SK-N-MC (cell line): ENCODE measurements around the gene MTM1.

Source experiments
- EZH2 ChIP-seq: fragments of 200-600 bp; sonication (generic); IDR thresholded peaks from one replicate; pipeline ENCODE4 v1.6.1; 2017; ENCODE audit warnings: antibody characterized with exemption
- POLR2AphosphoS5 ChIP-seq: IDR thresholded peaks from 2 replicates; pipeline ENCODE4 v1.6.1; 2012; ENCODE audit warnings: mild to moderate bottlenecking, low read depth, low read length, borderline replicate concordance

- TF ChIP-seq EZH2 (no peak), POLR2AphosphoS5 (no peak)
Observed at GRCh38 chrX:150643271-150643670, 74.8 kb downstream of the MTM1 start.
